Measurements from ENCODE around the gene SYTL3. TPM values are rescaled to one million over a fixed set of nuclear protein-coding genes. Genes with fewer than 3 reads are reported as not detected.

The SYTL3 gene
- polyA plus RNA-seq, 1 donor (not counting 4 experiments of a cell fraction or from before 2014, with no cell fraction given): 1.4 TPM

DNA sequence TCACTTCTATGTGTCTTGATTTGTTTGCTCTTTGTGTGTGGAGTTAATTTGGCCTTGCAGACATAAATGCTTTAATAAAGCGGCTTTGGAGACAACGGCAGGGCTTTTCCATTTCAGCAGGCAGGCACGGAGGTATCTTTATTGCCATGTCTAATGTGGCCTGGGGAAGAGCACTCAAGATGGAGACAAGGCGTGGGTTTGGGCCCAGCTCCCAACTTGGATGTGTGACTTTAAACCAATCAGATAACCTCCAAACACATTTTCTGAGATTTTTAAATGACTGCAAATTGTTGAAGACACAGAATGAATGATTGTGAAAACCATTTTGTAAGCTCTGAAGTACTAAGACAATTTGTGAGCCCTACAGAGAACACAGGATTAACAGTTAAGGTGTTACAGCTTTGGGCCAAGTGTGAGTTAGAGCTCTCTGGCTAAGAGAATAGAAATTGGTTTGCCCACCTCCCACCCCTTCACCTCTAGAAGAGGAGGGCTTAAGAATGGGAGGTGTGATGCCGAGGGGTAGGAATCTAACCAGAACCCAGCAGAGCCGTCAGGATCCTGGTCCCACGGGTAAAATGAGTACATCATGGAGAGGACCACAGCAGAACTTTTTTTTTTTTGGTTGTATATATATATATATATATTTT is 14.3 kb upstream of the SYTL3 start:
- dilution Hi-C loops (cut with MboI; ENCODE audit: extremely low pct_ligation_motif_present, low sequenced_read_pairs): no loop called here
- no peak for DNase-seq (ENCODE audit: low read depth, low spot score)
- no peaks in the 10 kb centered on the region for H3K27me3 ChIP-seq (ENCODE audit: control insufficient read depth, extremely low read depth, insufficient read depth, low read length)
- peaks cover 7% of the 10 kb centered on the region for H4K20me1 ChIP-seq (ENCODE audit: control insufficient read depth, extremely low read depth, insufficient read depth, low read length)
- peaks cover 27% of the 10 kb centered on the region for H3K79me2 ChIP-seq (ENCODE audit: control insufficient read depth, insufficient read depth, low read length)
- no peak for TF ChIP-seq EZH2 (IDR thresholded peaks at IDR 0.05; ENCODE audit: low read length)
- TF ChIP-seq, protein P1, sequence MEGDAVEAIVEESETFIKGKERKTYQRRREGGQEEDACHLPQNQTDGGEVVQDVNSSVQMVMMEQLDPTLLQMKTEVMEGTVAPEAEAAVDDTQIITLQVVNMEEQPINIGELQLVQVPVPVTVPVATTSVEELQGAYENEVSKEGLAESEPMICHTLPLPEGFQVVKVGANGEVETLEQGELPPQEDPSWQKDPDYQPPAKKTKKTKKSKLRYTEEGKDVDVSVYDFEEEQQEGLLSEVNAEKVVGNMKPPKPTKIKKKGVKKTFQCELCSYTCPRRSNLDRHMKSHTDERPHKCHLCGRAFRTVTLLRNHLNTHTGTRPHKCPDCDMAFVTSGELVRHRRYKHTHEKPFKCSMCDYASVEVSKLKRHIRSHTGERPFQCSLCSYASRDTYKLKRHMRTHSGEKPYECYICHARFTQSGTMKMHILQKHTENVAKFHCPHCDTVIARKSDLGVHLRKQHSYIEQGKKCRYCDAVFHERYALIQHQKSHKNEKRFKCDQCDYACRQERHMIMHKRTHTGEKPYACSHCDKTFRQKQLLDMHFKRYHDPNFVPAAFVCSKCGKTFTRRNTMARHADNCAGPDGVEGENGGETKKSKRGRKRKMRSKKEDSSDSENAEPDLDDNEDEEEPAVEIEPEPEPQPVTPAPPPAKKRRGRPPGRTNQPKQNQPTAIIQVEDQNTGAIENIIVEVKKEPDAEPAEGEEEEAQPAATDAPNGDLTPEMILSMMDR (optimal IDR thresholded peaks at IDR 0.05 in 1 of 3, IDR thresholded peaks at IDR 0.05 in 1 of 3, conservative IDR thresholded peaks at IDR 0.05 in 1 of 3; ENCODE audit: extremely low read depth in 1 of 3, insufficient read depth in 2 of 3, low read length in 3 of 3): no peak
- H3K4me2 ChIP-seq (ENCODE audit: control insufficient read depth, extremely low read depth, insufficient read depth, low read depth, low read length): no peak overlapping the region
- H3K36me3 ChIP-seq (ENCODE audit: control insufficient read depth in 2 of 2, extremely low read depth in 1 of 2, insufficient read depth in 2 of 2, low read length in 2 of 2): peaks cover 22 to 27% of the 10 kb centered on the region in 2 experiments
- H3K4me1 ChIP-seq (ENCODE audit: control insufficient read depth, extremely low read depth, insufficient read depth, low read length): peaks cover 11% of the 10 kb centered on the region
- H3K4me3 ChIP-seq (ENCODE audit: control insufficient read depth in 2 of 3, extremely low read depth in 1 of 3, insufficient read depth in 2 of 3, low read depth in 1 of 3, low read length in 3 of 3): no peak overlapping the region
- no peak overlapping the region for H3K27ac ChIP-seq (ENCODE audit: control insufficient read depth, insufficient read depth, low read length)
- FAIRE-seq: no peak
- H3K9me1 ChIP-seq (ENCODE audit: control insufficient read depth, extremely low read depth, insufficient read depth, low read length): no peaks in the 10 kb centered on the region
- H3K9me3 ChIP-seq (ENCODE audit: control insufficient read depth, low read depth, low read length): no peaks in the 10 kb centered on the region
- H2AFZ ChIP-seq (ENCODE audit: control insufficient read depth, low read length): no peak overlapping the region
- no peak overlapping the region for H3K9ac ChIP-seq (ENCODE audit: control insufficient read depth, extremely low read depth, insufficient read depth, low read length)

DNA sequence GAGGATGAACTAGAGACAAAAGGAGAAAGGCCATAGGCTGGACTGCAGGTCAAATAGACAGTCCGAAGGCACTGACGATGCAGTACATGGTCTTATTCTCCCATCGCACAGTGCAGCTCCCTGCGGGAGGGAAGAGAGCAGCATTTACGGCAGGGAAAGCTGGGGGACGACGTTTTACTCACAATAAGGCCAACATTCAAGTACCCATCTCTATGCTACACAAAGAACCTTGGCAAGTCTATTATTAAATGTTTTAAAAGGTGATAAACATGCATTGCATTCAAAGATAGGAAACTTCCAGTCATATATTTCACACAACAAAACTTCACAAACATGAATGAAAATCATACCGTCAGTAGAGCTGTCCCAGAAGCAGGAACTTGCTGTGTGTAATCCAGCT is 13.1 kb upstream of the SYTL3 start:
- Histone ChIP-seq H3K79me2 (ENCODE audit: control insufficient read depth, insufficient read depth, low read length) (peaks cover 37% of the 10 kb centered on the region), H3K36me3 (ENCODE audit: control insufficient read depth in 2 of 2, extremely low read depth in 1 of 2, insufficient read depth in 2 of 2, low read length in 2 of 2) (peaks cover 25 to 26% of the 10 kb centered on the region in 2 experiments)
- dilution Hi-C loops (cut with MboI; ENCODE audit: extremely low pct_ligation_motif_present, low sequenced_read_pairs): no loop called here

More for the DNA sequence above, 13.1 kb upstream of the SYTL3 start:
- Histone ChIP-seq H3K9me3 (ENCODE audit: control insufficient read depth, low read depth, low read length) (no peaks in the 10 kb centered on the region), H3K4me1 (ENCODE audit: control insufficient read depth, extremely low read depth, insufficient read depth, low read length) (peaks cover 7% of the 10 kb centered on the region), H3K4me3 (ENCODE audit: control insufficient read depth in 2 of 3, extremely low read depth in 1 of 3, insufficient read depth in 2 of 3, low read depth in 1 of 3, low read length in 3 of 3) (no peak overlapping the region), H3K27ac (ENCODE audit: control insufficient read depth, insufficient read depth, low read length) (no peak overlapping the region), H3K4me2 (ENCODE audit: control insufficient read depth, extremely low read depth, insufficient read depth, low read depth, low read length) (no peak overlapping the region), H3K9me1 (ENCODE audit: control insufficient read depth, extremely low read depth, insufficient read depth, low read length) (no peaks in the 10 kb centered on the region), H4K20me1 (ENCODE audit: control insufficient read depth, extremely low read depth, insufficient read depth, low read length) (peaks cover 8% of the 10 kb centered on the region), H3K9ac (ENCODE audit: control insufficient read depth, extremely low read depth, insufficient read depth, low read length) (no peak overlapping the region), H3K27me3 (ENCODE audit: control insufficient read depth, extremely low read depth, insufficient read depth, low read length) (no peaks in the 10 kb centered on the region), H2AFZ (ENCODE audit: control insufficient read depth, low read length) (no peak overlapping the region)
- FAIRE-seq: no peak
- DNase-seq (ENCODE audit: low read depth, low spot score): no peak
- TF ChIP-seq, protein P1 (optimal IDR thresholded peaks at IDR 0.05 in 1 of 3, IDR thresholded peaks at IDR 0.05 in 1 of 3, conservative IDR thresholded peaks at IDR 0.05 in 1 of 3; ENCODE audit: extremely low read depth in 1 of 3, insufficient read depth in 2 of 3, low read length in 3 of 3): no peak
- TF ChIP-seq EZH2 (IDR thresholded peaks at IDR 0.05; ENCODE audit: low read length): no peak

All from keratinocyte (primary cell).